Measurements from ENCODE around the gene TRIM69.
"Not testable (repeated sequence)": the region's sequence is repeated elsewhere in the genome, so short reads cannot be mapped to it uniquely, and the experiment has no call there.

Gene TRIM69, protein sequence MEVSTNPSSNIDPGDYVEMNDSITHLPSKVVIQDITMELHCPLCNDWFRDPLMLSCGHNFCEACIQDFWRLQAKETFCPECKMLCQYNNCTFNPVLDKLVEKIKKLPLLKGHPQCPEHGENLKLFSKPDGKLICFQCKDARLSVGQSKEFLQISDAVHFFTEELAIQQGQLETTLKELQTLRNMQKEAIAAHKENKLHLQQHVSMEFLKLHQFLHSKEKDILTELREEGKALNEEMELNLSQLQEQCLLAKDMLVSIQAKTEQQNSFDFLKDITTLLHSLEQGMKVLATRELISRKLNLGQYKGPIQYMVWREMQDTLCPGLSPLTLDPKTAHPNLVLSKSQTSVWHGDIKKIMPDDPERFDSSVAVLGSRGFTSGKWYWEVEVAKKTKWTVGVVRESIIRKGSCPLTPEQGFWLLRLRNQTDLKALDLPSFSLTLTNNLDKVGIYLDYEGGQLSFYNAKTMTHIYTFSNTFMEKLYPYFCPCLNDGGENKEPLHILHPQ

DNA sequence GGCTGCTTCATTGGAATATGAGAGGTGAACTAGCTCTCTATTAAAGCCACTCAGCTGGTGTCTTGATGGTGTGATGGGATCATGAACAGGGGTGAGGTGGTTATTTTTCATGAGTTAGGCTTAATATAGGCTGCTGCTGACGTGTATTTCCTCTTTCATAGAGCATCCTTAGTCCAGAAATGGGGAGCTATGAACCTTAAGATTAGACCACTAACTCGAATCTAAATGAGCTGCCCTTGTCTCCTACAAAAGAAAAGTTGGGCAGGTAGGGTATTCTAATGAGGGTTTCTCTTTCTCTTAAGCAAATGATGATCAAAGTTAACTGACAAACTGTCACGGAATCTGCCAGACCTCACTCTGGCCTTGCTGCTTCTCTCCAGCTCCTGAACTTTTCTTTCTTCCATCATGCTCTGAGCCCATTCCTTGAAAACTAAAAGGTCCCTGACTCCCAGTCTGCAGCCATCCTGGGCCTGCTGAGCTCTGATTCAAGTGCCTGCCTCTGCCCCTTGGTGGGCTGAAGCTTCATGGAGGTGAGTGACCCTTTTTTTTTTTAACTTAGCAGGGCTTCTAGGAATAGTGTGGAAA is at the start of gene TRIM69:
Gene TRIM69, plus strand, starts transcription at position 348 of the 585 bp plus-strand sequence. Its CDS starts 177 bp downstream, at position 525.
- Histone ChIP-seq H3K4me1 (ENCODE audit: control insufficient read depth, low read length) (peaks cover 21% of the 10 kb centered on the region), H3F3A (ENCODE audit: control insufficient read depth, insufficient read depth) (peaks cover 14% of the 10 kb centered on the region; the same call in 1 of the 2 replicates), H3K4me2 (ENCODE audit: low read length) (peak within 1 kb of the TSS; percentile 38), H3K9me2 (replicated peaks; ENCODE audit: control insufficient read depth, low read length) (no peaks in the 10 kb centered on the region), H3K27me3 (ENCODE audit: control insufficient read depth, low read length) (no peaks in the 10 kb centered on the region), H3K36me3 (ENCODE audit: control insufficient read depth, low read length) (peaks cover 12% of the 10 kb centered on the region), H3K9me3 (ENCODE audit: control insufficient read depth, insufficient read depth, low read length) (no peaks in the 10 kb centered on the region), H4K20me1 (ENCODE audit: control insufficient read depth, insufficient read depth, low read depth, low read length) (no peaks in the 10 kb centered on the region), H3K27ac (ENCODE audit: low read depth, low read length) (no peak within 1 kb of the TSS), H3K4me3 (ENCODE audit: low read length) (peak within 1 kb of the TSS; percentile 31), H3K79me2 (ENCODE audit: control insufficient read depth, low read length) (no peaks in the 10 kb centered on the region)
- TF ChIP-seq, protein P1, sequence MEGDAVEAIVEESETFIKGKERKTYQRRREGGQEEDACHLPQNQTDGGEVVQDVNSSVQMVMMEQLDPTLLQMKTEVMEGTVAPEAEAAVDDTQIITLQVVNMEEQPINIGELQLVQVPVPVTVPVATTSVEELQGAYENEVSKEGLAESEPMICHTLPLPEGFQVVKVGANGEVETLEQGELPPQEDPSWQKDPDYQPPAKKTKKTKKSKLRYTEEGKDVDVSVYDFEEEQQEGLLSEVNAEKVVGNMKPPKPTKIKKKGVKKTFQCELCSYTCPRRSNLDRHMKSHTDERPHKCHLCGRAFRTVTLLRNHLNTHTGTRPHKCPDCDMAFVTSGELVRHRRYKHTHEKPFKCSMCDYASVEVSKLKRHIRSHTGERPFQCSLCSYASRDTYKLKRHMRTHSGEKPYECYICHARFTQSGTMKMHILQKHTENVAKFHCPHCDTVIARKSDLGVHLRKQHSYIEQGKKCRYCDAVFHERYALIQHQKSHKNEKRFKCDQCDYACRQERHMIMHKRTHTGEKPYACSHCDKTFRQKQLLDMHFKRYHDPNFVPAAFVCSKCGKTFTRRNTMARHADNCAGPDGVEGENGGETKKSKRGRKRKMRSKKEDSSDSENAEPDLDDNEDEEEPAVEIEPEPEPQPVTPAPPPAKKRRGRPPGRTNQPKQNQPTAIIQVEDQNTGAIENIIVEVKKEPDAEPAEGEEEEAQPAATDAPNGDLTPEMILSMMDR (IDR thresholded peaks at IDR 0.05; ENCODE audit: low read depth, low read length, poor library complexity, severe bottlenecking), result no peak
- TF ChIP-seq EZH2phosphoT487 (IDR thresholded peaks at IDR 0.05; ENCODE audit: borderline replicate concordance, low read length), result no peak

DNA sequence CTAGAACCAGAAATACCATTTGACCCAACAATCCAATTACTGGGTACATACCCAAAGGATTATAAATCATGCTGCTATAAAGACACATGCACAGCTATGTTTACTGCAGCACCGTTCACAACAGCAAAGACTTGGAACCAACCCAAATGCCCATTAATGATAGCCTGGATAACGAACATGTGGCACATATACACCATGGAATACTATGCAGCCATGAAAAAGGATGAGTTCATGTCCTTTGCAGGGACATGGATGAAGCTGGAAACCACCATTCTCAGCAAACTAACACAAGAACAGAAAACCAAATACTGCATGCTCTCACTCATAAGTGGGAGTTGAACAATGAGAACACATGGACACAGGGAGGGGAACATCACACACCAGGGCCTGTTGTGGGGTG is 47.0 kb upstream of the TRIM69 start:
- H3F3A ChIP-seq (ENCODE audit: control insufficient read depth, insufficient read depth); H3K4me3 ChIP-seq (ENCODE audit: low read length); H3K9me3 ChIP-seq (ENCODE audit: control insufficient read depth, insufficient read depth, low read length); H3K4me1 ChIP-seq (ENCODE audit: control insufficient read depth, low read length); H3K79me2 ChIP-seq (ENCODE audit: control insufficient read depth, low read length); H3K27me3 ChIP-seq (ENCODE audit: control insufficient read depth, low read length); H3K4me2 ChIP-seq (ENCODE audit: low read length); H4K20me1 ChIP-seq (ENCODE audit: control insufficient read depth, insufficient read depth, low read depth, low read length); H3K9me2 ChIP-seq (replicated peaks; ENCODE audit: control insufficient read depth, low read length); H3K36me3 ChIP-seq (ENCODE audit: control insufficient read depth, low read length); H3K27ac ChIP-seq (ENCODE audit: low read depth, low read length): not testable (repeated sequence)

DNA sequence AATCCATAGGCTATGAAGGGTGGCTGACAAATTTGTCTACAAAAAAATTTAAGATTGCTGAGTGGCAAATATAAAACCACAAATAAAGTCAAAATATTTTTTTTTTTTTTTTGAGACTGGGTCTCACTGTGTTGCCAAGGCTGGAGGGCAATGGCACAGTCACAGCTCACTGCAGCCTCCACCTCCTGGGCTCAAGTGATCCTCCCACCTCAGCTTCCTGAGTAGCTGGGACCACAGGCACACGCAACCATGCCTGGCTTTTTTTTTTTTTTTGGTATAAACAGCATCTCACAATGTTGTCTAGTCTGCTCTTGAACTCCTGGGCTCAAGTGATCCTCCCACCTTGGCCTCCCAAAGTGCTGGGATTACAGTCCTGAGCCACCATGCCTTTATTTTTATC is 46.1 kb upstream of the TRIM69 start:
- H3K27me3 ChIP-seq (ENCODE audit: control insufficient read depth, low read length); H3F3A ChIP-seq (ENCODE audit: control insufficient read depth, insufficient read depth); H3K4me3 ChIP-seq (ENCODE audit: low read length); H3K9me2 ChIP-seq (replicated peaks; ENCODE audit: control insufficient read depth, low read length); H3K4me1 ChIP-seq (ENCODE audit: control insufficient read depth, low read length); H3K9me3 ChIP-seq (ENCODE audit: control insufficient read depth, insufficient read depth, low read length); H3K27ac ChIP-seq (ENCODE audit: low read depth, low read length); H3K4me2 ChIP-seq (ENCODE audit: low read length); H3K36me3 ChIP-seq (ENCODE audit: control insufficient read depth, low read length); H3K79me2 ChIP-seq (ENCODE audit: control insufficient read depth, low read length); H4K20me1 ChIP-seq (ENCODE audit: control insufficient read depth, insufficient read depth, low read depth, low read length): not testable (repeated sequence)

DNA sequence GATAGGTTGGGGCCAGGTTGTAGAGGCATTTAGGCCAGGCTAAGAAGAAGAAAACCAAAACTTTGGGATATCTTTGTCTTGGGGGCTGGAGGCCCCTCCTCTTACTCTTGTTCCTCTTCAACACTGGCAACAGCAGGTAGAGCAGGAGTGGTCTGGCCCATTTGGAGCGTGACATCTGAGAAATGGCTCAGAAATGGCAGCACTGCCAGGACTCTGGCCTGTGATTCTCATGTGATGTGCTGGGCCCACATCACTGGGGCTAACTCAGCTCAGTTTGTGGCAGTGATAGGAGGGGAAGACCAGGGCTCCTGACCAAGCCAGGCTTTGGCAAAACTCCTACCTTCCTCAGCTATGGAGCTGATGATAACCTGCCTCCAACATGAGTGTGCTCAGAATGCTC is 43.7 kb upstream of the TRIM69 start:
- Histone ChIP-seq H3K9me3 (ENCODE audit: control insufficient read depth, insufficient read depth, low read length) (no peaks in the 10 kb centered on the region), H3K27ac (ENCODE audit: low read depth, low read length) (no peak overlapping the region), H4K20me1 (ENCODE audit: control insufficient read depth, insufficient read depth, low read depth, low read length) (no peaks in the 10 kb centered on the region), H3K4me1 (ENCODE audit: control insufficient read depth, low read length) (peaks cover 8% of the 10 kb centered on the region; the same call in 1 of the 2 replicates), H3K79me2 (ENCODE audit: control insufficient read depth, low read length) (no peaks in the 10 kb centered on the region), H3K9me2 (replicated peaks; ENCODE audit: control insufficient read depth, low read length) (no peaks in the 10 kb centered on the region), H3K36me3 (ENCODE audit: control insufficient read depth, low read length) (no peaks in the 10 kb centered on the region), H3K27me3 (ENCODE audit: control insufficient read depth, low read length) (no peaks in the 10 kb centered on the region), H3K4me3 (ENCODE audit: low read length) (no peak overlapping the region), H3K4me2 (ENCODE audit: low read length) (no peak overlapping the region), H3F3A (ENCODE audit: control insufficient read depth, insufficient read depth) (no peaks in the 10 kb centered on the region)
- no peak for TF ChIP-seq EZH2phosphoT487 (IDR thresholded peaks at IDR 0.05; ENCODE audit: borderline replicate concordance, low read length)
- TF ChIP-seq, protein P1 (IDR thresholded peaks at IDR 0.05; ENCODE audit: low read depth, low read length, poor library complexity, severe bottlenecking), result no peak

Data from DOHH2 (cell line).